OCI-LY3 (cell line): ENCODE results near the gene FOXO1.

Experiments used
- EZH2phosphoT487 ChIP-seq: fragments of 200-600 bp; shearing (Covaris generic); IDR thresholded peaks from 2 replicates; pipeline ENCODE4 v1.6.1; 2018; ENCODE audit warnings: antibody characterized with exemption, mixed run types, low read depth
- TF ChIP-seq, protein P1 (sequence below): fragments of 200-600, 300-600 bp; sonication (generic); IDR thresholded peaks from 2 replicates; pipeline ENCODE4 v1.5.1; 2014; ENCODE audit warnings: antibody characterized with exemption, low read length, low read depth

DNA sequence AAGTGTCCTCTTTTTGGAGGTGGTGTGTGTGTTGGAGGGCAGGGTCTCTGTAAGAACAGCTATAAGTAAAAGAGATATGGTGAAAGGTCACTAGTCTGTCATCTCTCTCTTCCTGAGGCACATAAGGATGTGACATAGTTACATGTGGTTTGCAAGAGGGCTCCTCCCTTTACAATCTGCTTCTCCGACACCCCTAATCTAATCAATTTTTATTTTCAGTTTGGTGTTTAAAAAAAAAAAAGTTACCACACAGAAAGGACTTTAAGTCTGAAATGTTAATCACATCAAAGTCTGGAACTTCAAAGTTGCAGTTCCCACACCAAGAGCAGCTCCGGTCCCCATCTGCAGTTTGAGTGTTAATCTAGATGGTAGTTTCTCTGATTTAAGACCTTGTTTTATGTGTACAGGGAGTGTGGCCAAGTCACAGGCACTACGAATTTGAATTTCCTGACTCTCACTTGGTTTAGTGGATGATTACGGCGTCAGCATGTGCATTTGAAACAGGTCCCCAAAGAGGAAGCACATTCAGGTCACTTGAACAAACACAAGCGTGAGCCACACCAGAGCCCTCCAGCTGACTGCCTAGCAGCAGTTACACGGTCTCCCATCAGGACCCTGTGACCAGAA is 53.1 kb downstream of the FOXO1 start:
- TF ChIP-seq, protein P1, sequence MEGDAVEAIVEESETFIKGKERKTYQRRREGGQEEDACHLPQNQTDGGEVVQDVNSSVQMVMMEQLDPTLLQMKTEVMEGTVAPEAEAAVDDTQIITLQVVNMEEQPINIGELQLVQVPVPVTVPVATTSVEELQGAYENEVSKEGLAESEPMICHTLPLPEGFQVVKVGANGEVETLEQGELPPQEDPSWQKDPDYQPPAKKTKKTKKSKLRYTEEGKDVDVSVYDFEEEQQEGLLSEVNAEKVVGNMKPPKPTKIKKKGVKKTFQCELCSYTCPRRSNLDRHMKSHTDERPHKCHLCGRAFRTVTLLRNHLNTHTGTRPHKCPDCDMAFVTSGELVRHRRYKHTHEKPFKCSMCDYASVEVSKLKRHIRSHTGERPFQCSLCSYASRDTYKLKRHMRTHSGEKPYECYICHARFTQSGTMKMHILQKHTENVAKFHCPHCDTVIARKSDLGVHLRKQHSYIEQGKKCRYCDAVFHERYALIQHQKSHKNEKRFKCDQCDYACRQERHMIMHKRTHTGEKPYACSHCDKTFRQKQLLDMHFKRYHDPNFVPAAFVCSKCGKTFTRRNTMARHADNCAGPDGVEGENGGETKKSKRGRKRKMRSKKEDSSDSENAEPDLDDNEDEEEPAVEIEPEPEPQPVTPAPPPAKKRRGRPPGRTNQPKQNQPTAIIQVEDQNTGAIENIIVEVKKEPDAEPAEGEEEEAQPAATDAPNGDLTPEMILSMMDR = no peak
- TF ChIP-seq EZH2phosphoT487 = no peak
